GM18861 (cell line): ENCODE measurements around the gene TMEM145.
A peak's percentile ranks its signal among the peaks of the same experiment; 100 is the strongest.
"Not testable (repeated sequence)": the region's sequence is repeated elsewhere in the genome, so short reads cannot be mapped to it uniquely, and the experiment has no call there.

Source experiments
- ATAC-seq: cut with Tn5 transposase; IDR thresholded peaks from one replicate; pipeline ENCODE4 v1.9.1; 2021; ENCODE audit not compliant: unreplicated experiment

Gene TMEM145

GRCh38 chr19:42313840-42314755 is 989 bp downstream of the TMEM145 start:
- ATAC-seq, result no peak

GRCh38 chr19:42315024-42315423 is 1.9 kb downstream of the TMEM145 start:
- ATAC-seq, result no peak

GRCh38 chr19:42316223-42317211 is 3.4 kb downstream of the TMEM145 start:
- ATAC-seq, result peak; percentile 43

DNA sequence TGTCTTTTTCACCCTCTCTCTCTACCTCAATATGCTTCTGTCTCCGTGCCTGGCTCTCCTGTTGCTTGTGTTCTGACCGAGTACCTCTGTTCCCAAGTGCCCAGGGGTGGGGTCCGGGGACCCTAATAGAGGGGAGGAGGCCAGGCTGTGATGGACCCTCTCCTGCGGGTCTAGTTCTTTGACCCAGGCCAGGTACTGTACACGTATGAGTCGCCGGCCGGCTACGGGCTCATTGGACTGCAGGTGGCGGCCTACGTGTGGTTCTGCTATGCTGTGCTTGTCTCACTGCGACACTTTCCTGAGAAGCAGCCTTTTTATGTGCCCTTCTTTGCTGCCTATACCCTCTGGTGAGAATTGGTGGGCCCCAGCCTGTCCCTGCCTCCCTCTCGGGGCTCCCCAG is 4.4 kb downstream of the TMEM145 start:
- no peak for ATAC-seq

DNA sequence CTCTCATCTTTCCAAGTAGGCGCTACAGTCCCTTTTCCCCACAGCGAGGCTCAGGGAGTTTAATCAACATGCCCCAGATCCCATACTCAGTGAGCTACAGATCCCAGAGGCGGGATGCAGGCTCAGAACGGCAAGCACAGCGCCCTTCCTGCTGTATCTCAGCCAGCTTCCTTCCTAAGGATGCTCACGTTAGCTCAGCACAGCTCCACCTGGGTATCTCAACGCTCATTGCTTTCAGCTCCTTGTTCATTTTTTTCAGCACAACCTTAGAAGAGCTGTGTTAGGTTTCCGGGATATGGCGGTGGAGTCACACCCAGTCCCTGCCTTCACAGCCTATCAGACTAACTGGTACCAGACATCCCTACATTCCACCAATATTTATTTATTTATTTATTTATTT is 9.2 kb downstream of the TMEM145 start:
- no peak for ATAC-seq

DNA sequence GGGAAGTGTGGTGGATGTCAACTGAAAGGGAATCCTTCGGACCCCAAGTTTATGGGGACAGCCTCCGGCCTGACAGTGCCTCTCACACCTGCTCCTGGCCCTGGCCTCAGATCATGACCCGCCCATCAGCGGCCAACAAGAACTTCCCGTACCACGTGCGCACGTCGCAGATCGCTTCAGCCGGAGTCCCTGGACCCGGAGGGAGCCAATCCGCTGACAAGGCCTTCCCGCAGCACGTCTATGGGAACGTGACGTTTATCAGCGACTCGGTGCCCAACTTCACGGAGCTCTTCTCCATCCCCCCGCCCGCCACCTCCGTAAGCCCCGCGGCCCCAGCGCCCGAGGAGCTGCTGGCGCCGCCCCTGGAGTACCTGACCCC is 10.4 kb downstream of the TMEM145 start:
- no peak for ATAC-seq

DNA sequence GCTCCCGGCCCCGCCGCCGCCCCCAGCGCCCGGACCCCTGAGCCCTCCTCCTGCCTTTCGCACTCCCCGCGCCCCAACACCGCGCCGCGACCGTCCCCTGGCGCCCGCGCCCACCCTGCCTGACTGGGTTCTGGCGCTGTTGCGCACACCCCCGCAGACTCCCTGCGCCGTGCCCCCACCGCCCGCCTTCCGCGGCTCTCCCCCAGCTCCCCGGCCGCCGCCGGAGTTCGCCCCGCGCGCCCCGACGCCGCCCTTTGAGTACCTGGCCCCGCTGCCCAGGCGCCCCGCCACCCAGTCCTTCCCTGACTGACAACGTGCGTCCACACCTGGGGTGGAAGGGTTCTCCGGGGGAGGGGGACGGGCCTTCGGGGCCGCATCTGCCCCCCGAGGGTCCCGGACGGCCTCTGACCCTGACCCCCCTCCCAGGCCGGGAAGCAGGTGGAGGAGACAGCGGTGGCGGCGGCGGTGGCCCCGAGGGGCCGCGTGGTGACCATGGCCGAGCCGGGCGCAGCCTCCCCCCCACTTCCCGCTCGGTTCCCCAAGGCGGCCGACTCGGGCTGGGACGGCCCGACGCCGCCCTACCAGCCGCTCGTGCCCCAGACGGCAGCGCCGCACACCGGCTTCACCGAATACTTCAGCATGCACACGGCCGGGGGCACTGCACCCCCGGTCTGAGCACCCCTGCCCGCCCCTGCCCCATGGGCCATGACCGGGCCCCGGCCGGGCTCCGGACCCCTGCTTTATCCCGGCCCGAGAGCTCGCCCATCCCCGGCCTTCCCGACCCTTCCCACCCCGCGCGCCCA is 10.9 kb downstream of the TMEM145 start:
- no peak for ATAC-seq

- ATAC-seq, result no peak
Observed at GRCh38 chr19:42324655-42325307, 11.7 kb downstream of the TMEM145 start.

- ATAC-seq, result peak; percentile 87
Observed at GRCh38 chr19:42325308-42325895, 12.3 kb downstream of the TMEM145 start, which contains the start of gene MEGF8. MEGF8 (plus strand) TSS chr19:42325635; CDS start chr19:42326244, 609 bp downstream.

DNA sequence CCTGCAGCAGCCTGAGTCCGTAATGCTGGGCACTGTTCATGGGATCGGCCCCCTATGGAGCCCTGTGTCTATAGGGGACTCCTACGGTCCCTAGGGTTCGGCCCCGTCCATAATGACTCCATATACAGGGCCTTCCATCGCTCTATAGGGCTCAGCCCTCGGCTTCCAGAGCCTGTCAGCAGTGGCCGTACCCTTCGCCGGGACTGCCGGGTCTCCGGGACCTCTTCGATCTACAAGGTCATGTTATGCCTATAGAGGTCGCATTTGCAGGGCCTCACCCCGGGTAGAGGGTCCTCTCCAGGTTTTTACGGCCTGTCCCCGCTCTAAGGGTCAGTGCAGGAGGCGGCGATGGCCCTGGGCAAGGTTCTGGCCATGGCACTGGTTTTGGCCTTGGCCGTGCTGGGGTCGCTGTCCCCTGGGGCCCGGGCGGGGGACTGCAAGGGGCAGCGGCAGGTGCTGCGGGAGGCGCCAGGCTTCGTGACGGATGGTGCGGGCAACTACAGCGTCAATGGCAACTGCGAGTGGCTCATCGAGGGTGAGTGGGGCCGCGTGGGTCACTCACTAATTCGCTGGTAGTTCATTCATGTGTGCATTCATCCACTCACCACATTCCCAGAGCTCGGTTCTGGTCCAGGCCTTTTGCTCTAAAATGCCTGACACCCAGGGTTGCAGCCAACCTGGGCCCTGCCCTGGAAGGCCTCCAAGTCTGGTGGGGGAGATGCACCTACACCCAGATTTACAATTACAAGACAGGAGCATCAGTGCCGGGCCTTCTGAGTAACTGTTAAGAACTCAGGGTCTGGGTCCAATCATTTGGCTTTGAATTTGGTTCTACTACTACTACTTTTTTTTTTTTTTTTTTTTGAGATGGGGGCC is 13.0 kb downstream of the TMEM145 start:
- ATAC-seq, result no peak

DNA sequence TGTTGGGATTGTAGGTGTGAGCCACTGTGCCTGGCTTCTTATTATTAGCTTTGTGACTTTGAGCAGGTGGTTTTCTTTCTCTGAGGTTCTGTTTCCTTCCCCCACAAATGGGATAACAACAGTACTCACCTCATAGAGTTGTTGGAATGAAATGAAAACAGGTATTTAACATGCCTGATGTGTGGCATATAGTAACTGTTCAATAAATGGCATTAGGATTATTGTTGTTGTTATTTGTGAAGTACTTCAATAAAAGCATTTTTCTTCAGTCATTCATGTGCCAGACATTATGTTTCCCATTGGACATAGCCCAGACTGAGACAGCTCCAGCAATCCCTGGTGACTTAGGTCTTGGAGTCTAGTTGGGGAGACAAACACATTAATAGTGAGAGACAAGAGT is 13.9 kb downstream of the TMEM145 start:
- no peak for ATAC-seq

DNA sequence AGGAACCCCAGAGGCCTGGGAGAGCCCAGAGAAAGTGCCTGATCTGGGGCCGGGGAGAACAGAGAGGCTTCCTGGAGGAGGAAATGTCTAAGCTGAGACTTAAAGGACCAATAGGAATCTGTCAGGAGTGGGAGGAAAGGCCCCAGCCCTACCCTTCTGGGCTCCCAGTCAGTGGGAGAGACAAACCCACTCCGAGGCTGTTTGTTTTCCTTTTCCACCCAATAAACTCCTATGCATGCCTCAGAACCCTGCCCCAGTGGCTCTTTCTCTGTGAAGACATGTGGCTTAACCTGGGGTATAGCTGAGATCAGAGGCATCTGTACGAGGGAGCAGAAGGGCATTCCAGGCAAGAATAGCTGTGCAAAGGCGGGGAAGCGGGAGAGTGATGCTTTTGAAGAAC is 14.3 kb downstream of the TMEM145 start:
- no peak for ATAC-seq

- no peak for ATAC-seq
Observed at GRCh38 chr19:42328106-42328505, 15.0 kb downstream of the TMEM145 start.

DNA sequence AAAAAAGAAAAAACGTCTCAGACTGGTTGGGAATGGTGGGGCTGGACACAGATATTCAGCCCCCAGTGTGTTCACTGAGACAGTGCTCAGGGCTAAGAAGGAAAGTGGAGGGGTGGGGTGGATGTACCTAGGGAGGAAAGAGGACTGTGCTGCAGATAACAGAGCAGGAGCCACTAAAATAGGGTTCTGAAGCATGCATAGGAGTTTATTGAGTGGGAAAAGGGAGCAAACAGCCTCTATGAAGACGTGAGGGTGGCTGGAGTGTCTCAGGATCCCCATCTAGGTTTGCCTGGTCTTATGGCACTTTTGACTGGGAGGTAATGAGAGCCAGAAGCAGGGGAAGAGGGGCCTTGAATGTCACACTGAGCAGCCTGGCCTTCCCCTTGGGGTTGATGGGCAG is 15.7 kb downstream of the TMEM145 start:
- ATAC-seq, result no peak

DNA sequence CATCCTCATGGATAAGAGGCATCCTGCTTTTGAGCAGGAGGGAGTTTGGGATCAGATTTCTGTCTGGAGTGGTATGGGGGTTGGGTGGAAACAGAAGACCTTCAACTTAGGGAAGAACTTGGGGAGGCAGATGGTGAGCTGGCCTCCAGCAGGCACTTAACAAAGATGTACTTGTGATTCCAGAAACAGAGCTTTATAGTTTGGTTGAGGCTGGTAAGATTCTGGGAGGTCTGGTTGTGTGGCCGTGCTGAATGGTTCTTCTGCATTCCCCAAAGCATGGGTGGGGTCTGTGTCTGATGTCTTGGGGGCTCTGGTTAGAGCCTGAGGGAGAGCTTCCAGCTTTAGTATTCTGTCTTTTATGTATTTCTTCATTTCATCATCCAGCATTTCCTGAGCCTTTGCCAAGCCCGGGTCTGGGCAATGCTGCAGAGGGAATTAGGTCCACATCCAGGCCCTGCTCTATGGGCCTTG is 17.2 kb downstream of the TMEM145 start:
- ATAC-seq, result no peak

GRCh38 chr19:42331333-42331732 is 18.2 kb downstream of the TMEM145 start:
- not testable (repeated sequence) for ATAC-seq

- ATAC-seq, result no peak
Observed at GRCh38 chr19:42332059-42332458, 18.9 kb downstream of the TMEM145 start.

DNA sequence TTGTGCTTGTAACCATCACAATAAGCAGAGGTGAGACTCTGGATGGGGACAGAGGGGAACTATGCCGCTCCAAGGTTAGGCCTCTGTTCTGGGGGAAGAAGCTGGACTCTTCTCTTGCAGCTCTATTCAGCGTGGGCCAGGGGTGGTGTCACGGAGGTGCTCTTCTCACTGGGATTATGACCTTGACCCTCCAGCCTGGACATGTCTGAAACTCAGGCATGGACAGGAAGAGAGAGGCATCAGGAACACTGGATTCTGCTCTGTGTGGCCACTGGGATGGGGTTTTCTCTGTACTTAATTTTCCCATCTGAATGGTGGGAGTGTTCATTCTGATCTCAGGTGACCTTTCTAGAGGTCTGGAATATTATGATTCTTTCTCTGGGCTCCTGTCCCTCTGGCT is 19.9 kb downstream of the TMEM145 start:
- ATAC-seq, result no peak
